Memory B cell (primary cell): ENCODE measurements around the gene TPT1.
"Not testable (repeated sequence)": the region's sequence is repeated elsewhere in the genome, so short reads cannot be mapped to it uniquely, and the experiment has no call there.

Source experiments
- ATAC-seq: fragments of 150-1000 bp; cut with Tn5 transposase; 2 replicates; pipeline ENCODE4 v1.10.0; 2021; ENCODE audit warnings: low read depth, mild to moderate bottlenecking, moderate library complexity
- DNase-seq, 2 donors: peaks; one replicate each; pipeline ENCODE4 v3.0.0; 2022; ENCODE audit warnings: low spot score in 2 of 2
- H3K27ac Mint-ChIP-seq: one replicate; pipeline ENCODE4 v1.8.0; 2022; ENCODE audit warnings: mild to moderate bottlenecking, moderate library complexity, mixed read lengths
- H3K27me3 Mint-ChIP-seq: one replicate; pipeline ENCODE4 v1.8.0; 2022; ENCODE audit warnings: mixed read lengths
- H3K36me3 Mint-ChIP-seq: one replicate; pipeline ENCODE4 v1.8.0; 2022; ENCODE audit warnings: mild to moderate bottlenecking, mixed read lengths
- H3K4me1 Mint-ChIP-seq: one replicate; pipeline ENCODE4 v1.8.0; 2022; ENCODE audit warnings: mixed read lengths
- H3K4me3 Mint-ChIP-seq: one replicate; pipeline ENCODE4 v1.8.0; 2022; ENCODE audit warnings: mild to moderate bottlenecking, moderate library complexity, mixed read lengths
- H3K9me3 Mint-ChIP-seq: one replicate; pipeline ENCODE4 v1.8.0; 2022; ENCODE audit warnings: mixed read lengths

Gene TPT1

DNA sequence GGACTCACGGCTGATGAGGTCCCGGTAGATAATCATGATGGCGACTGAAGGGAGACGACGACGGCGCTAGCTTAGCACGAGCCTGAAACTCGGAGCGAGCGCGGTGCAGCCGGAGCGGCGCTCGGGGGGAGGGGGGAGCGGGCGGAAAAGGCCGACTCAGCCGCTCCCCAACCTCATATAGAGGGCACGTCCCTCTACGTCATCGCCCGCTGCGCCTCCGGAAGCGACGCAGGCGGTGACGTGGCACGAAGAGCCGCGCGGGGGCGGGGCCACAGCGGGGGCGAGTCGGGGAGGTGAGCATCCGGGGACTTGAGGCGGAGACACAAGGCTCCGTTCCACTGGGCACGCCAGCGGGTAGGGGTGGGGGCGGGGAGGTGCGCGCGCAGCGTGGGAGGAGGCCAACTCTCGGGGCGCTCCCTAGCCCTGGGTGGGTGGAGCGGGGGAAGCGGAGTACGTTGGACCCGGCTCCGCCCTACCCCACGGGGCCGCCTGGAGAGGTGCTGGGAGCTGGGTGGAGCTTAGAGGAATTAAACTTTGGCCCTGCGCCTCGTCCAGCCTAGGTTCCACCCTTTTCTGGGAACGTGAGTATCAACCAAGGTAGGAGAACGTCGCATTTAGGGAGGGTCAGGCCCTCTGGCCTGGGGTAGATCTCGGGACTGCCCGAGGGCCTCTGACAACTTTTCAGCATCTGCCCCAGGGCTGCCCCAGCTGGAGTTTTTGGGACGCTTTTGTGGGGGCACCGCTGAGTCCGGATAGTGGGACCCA is at the start of gene TPT1:
Gene TPT1 (minus strand): TSS at position 150 of the 765 bp plus-strand sequence. CDS start 114 bp downstream, at position 36.
- ATAC-seq (peak; percentile 82), DNase-seq (peak; percentile 98 to 99)
- peak within 1 kb of the TSS; percentile 98 for H3K27ac Mint-ChIP-seq
- peaks cover 26% of the 10 kb centered on the region for H3K36me3 Mint-ChIP-seq
- H3K4me1 Mint-ChIP-seq, result peaks cover 29% of the 10 kb centered on the region
- H3K27me3 Mint-ChIP-seq, result no peaks in the 10 kb centered on the region
- no peaks in the 10 kb centered on the region for H3K9me3 Mint-ChIP-seq
- H3K4me3 Mint-ChIP-seq, result peak within 1 kb of the TSS; percentile 98

DNA sequence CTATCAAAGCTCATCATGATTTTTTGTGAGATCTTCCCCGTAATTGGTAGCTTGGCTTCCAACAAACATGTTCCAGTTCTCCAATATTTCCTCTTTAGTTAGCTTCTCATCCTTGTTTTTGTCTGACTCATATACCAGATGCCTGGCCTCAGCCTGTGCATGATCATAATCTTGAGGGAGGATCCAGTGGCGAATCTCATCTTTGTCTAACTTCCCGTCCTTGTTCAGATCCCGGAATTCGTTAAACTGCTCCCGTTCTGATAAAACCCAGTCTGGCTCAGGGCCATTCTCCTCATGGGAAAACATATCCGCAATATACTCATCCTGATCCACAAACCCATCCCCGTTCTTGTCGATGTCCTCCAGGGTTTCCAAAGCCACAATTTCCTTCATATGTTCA is 49.4 kb upstream of the TPT1 start:
- not testable (repeated sequence) for DNase-seq, H3K4me1 Mint-ChIP-seq, H3K27ac Mint-ChIP-seq, H3K27me3 Mint-ChIP-seq, H3K4me3 Mint-ChIP-seq, ATAC-seq, H3K9me3 Mint-ChIP-seq
- H3K36me3 Mint-ChIP-seq, result peaks cover 20% of the 10 kb centered on the region

DNA sequence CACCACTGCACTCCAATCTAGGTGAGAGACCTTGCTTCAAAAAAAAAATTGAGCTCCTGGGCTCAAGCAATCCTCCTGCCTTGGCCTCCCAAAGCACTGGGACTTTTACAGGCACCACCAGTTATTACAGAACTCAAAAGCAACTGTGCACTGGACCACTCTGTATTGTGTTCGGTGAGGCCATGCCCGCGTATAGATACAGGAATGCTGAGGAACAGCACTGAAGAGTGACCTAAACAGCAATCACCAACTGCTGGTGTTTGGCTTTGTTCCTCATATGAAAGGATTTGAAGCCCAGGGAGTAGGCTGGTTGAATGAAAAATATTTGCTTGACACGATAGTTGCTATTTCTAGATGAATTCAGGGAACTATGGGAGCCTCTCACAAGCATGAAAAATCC is 47.7 kb upstream of the TPT1 start:
- H3K27me3 Mint-ChIP-seq, result no peaks in the 10 kb centered on the region
- peaks cover 25% of the 10 kb centered on the region for H3K36me3 Mint-ChIP-seq
- H3K9me3 Mint-ChIP-seq, result no peaks in the 10 kb centered on the region
- DNase-seq (no peak), ATAC-seq (no peak)
- H3K4me3 Mint-ChIP-seq, result no peak overlapping the region
- H3K4me1 Mint-ChIP-seq, result no peaks in the 10 kb centered on the region
- no peak overlapping the region for H3K27ac Mint-ChIP-seq

DNA sequence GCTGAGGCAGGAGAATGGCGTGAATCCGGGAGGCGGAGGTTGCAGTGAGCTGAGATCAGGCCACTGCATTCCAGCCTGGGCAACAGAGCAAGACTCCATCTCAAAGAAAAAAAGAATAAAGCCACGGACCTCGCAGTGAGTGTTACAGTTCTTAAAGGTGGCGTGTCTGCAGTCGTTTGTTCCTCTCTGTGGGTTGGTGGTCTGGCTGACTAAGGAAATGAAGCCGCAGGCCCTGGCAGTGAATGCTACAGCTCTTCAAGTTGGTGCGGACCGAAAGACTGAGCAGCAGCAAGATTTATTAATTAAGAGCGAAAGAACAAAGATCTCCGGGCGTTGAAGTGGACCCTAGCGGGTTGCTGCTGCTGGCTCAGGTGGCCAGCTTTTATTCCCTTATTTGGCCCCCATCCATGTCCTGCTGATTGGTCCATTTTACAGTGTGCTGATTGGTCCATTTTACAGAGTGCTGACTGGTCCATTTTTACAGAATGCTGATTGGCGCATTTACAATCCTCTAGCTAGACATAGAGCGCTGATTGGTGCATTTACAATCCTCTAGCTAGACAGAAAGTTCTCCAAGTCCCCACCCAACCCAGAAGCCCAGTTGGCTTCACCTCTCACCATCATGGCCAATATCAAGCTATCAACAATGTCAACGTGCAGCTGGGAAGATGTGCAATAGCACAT is 46.1 kb upstream of the TPT1 start:
- H3K4me1 Mint-ChIP-seq, H3K4me3 Mint-ChIP-seq, H3K27me3 Mint-ChIP-seq, DNase-seq, H3K27ac Mint-ChIP-seq, ATAC-seq, H3K9me3 Mint-ChIP-seq: not testable (repeated sequence)
- peaks cover 25% of the 10 kb centered on the region for H3K36me3 Mint-ChIP-seq

DNA sequence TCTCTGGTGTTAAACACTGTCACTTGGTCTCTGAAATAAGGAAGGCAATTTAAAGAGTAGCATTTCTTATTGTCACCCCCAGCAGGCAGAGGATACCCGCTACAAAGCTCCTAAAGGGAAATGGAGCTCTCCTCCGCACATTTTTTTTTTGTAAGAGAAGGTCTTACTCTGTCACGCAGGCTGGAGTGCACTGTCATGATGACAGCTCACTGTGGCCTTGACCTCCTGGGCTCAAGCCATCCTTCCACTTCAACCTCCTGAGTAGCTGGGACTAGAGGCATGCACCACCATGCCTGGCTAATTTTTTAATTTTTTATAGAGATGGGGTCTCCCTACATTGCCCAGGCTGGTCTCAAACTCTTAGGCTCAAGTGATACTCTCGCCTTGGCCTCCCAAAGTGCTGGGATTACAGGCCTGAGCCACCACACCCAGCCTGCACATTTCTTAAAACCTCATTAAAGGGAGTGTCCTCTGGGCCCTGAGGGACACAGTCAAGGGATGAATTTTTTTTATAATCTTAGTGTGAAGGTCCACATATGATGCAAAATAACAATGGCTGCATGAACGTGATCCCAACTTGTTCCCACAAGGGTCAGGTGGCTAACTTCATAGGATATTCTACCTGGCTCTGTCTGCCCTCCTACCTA is 45.0 kb upstream of the TPT1 start:
- no peak overlapping the region for H3K27ac Mint-ChIP-seq

DNA sequence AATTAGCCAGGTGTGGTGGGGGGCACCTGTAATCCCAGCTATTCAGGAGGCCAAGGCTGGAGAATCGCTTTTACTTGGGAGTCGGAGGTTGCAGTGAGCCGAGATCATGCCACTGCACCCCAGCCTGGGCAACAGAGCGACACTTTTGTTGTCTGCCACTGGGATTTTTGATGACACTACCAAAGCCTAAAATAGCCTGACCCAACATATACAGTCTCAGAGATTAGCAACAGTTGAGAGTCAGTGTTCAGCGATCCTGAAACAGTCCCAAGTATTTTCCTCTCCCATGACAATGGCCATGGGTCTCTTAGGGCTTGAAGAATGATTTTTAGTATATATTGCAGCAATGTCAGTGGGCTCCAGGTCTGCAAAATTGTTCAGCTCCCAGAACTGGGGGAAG is 44.3 kb upstream of the TPT1 start:
- no peak overlapping the region for H3K4me3 Mint-ChIP-seq
- no peaks in the 10 kb centered on the region for H3K4me1 Mint-ChIP-seq
- no peak for ATAC-seq
- no peaks in the 10 kb centered on the region for H3K27me3 Mint-ChIP-seq
- H3K36me3 Mint-ChIP-seq, result peaks cover 16% of the 10 kb centered on the region
- DNase-seq, result no peak
- H3K9me3 Mint-ChIP-seq, result no peaks in the 10 kb centered on the region
- no peak overlapping the region for H3K27ac Mint-ChIP-seq

More for the DNA sequence above, 45.0 kb upstream of the TPT1 start:
- Mint-ChIP-seq H3K4me1 (no peaks in the 10 kb centered on the region), H3K4me3 (no peak overlapping the region), H3K9me3 (no peaks in the 10 kb centered on the region), H3K36me3 (peaks cover 23% of the 10 kb centered on the region), H3K27me3 (no peaks in the 10 kb centered on the region)
- ATAC-seq (no peak), DNase-seq (no peak)

DNA sequence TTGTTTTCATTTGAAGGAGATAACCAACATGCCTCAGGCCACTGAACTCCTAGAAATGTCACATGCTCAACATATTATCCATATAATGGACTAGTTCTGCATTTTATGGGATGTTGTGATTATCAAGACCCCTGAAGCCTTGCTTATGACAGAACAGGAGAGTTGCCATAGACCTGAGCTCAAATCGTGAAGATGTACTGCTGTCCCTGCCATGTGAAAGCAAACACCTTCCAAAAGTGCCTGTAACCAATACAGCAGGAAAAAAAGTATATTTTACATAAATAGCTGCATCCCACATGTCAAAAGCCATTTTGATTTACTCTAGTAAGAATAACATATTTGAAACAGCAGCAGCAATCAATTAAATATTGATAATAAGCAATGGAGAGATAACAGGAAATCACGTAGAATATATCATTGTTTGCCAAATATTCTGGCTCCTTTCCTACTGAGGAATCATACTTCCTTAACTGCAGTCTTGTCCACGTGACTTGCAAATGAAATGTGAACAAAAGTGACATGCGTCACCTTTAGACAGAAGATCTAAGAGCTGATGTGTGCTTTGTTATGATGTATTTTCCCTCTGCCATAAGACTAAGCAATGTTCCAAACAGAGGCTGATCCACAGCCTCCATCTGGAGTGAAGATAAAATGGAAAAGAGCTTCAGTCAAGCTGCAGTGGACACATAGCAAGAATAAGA is 43.6 kb upstream of the TPT1 start:
- ATAC-seq (no peak), DNase-seq (no peak)
- H3K9me3 Mint-ChIP-seq, result no peaks in the 10 kb centered on the region
- H3K4me3 Mint-ChIP-seq, result no peak overlapping the region
- H3K36me3 Mint-ChIP-seq, result peaks cover 15% of the 10 kb centered on the region
- no peak overlapping the region for H3K27ac Mint-ChIP-seq
- no peaks in the 10 kb centered on the region for H3K4me1 Mint-ChIP-seq
- no peaks in the 10 kb centered on the region for H3K27me3 Mint-ChIP-seq

DNA sequence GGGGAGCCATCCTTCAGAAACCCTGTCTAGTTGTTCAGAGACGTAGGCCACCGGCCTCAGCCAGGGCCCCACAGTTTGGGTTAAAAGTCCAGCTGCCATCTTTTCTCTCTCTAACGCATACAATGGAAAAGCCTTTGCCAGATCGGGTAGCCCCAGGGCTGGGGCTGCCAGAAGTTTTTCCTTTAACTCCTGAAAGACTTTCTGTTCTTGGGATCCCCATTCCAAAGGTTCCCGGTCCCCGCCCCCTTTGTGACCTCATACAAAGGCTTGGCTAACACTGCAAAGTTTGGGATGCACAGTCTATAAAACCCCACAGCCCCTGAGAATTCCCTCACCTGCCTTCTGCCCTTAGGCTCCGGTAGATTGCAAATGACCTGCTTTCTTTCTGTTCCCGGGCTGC is 41.8 kb upstream of the TPT1 start:
- not testable (repeated sequence) for H3K27ac Mint-ChIP-seq, H3K4me3 Mint-ChIP-seq, H3K9me3 Mint-ChIP-seq, ATAC-seq, H3K4me1 Mint-ChIP-seq, DNase-seq, H3K27me3 Mint-ChIP-seq
- H3K36me3 Mint-ChIP-seq, result peaks cover 15% of the 10 kb centered on the region

DNA sequence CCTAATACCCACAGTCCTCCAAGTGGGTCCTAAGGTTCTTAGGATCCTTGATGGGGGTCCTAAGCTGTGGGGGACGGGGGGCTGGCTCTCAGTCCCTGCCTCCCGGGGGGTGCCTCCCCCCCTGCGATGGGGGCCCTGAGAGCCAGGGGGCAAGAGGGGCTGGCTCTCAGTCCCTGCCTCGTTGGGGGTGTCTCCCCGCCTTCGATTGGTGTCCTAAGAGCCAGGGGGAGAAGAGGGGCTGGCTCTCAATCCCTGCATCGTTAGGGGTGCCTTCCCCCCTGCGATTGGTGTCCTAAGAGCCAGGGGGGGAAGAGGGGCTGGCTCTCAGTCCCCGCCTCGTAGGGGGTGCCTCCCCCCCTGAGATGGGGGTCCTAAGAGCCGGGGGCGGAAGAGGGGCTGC is 40.2 kb upstream of the TPT1 start:
- no peaks in the 10 kb centered on the region for H3K9me3 Mint-ChIP-seq
- DNase-seq (no peak), ATAC-seq (no peak)
- no peak overlapping the region for H3K27ac Mint-ChIP-seq
- no peak overlapping the region for H3K4me3 Mint-ChIP-seq
- peaks cover 9% of the 10 kb centered on the region for H3K36me3 Mint-ChIP-seq
- no peaks in the 10 kb centered on the region for H3K27me3 Mint-ChIP-seq
- H3K4me1 Mint-ChIP-seq, result no peaks in the 10 kb centered on the region

DNA sequence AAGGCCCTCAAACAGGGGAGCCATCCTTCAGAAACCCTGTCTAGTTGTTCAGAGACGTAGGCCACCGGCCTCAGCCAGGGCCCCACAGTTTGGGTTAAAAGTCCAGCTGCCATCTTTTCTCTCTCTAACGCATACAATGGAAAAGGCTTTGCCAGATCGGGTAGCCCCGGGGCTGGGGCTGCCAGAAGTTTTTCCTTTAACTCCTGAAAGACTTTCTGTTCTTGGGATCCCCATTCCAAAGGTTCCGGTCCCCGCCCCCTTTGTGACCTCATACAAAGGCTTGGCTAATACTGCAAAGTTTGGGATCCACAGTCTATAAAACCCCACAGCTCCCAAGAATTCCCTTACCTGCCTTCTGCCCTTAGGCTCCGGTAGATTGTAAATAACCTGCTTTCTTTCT is 39.7 kb upstream of the TPT1 start:
- not testable (repeated sequence) for H3K27ac Mint-ChIP-seq, H3K36me3 Mint-ChIP-seq, H3K9me3 Mint-ChIP-seq, H3K4me1 Mint-ChIP-seq, H3K4me3 Mint-ChIP-seq, DNase-seq, H3K27me3 Mint-ChIP-seq, ATAC-seq

DNA sequence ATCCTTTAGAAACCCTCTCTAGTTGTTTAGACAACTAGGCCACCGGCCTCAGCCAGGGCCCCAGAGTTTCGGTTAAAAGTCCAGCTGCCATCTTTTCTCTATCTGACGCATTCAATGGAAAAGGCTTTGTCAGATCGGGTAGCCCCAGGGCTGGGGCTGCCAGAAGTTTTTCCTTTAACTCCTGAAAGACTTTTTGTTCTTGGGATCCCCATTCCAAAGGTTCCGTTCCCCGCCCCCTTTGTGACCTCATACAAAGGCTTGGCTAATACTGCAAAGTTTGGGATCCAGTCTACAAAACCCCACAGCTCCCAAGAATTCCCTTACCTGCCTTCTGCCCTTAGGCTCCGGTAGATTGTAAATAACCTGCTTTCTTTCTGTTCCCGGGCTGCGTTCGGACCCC is 38.5 kb upstream of the TPT1 start:
- not testable (repeated sequence) for H3K9me3 Mint-ChIP-seq, H3K27me3 Mint-ChIP-seq, ATAC-seq, DNase-seq, H3K4me3 Mint-ChIP-seq, H3K27ac Mint-ChIP-seq, H3K4me1 Mint-ChIP-seq, H3K36me3 Mint-ChIP-seq

DNA sequence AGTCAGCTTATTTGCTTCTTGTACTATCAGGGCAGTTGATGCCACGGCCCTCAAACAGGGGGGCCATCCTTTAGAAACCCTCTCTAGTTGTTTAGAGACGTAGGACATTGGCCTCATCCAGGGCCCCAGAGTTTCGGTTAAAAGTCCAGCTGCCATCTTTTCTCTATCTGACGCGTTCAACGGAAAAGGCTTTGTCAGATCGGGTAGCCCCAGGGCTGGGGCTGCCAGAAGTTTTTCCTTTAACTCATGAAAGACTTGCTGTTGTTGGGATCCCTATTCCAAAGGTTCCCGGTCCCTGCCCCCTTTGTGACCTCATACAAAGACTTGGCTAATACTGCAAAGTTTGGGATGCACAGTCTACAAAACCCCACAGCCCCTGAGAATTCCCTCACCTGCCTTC is 37.8 kb upstream of the TPT1 start:
- DNase-seq, H3K4me1 Mint-ChIP-seq, H3K9me3 Mint-ChIP-seq, ATAC-seq, H3K27me3 Mint-ChIP-seq, H3K36me3 Mint-ChIP-seq, H3K27ac Mint-ChIP-seq, H3K4me3 Mint-ChIP-seq: not testable (repeated sequence)

DNA sequence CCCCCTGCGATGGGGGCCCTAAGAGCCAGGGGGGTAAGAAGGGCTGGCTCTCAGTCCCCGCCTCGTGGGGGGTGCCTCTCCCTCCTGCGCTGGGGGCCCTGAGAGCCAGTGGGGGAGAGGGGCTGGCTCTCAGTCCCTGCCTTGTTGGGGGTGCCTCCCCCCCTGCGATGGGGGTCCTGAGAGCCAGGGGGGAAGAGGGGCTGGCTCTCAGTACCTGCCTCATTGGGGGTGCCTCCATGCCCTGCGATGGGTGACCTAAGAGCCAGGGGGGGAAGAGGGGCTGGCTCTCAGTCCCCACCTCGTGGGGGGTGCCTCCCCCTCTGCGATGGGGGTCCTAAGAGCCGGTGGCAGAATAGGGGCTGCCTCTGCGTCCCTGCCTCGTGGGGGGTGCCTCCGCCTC is 36.3 kb upstream of the TPT1 start:
- not testable (repeated sequence) for H3K4me3 Mint-ChIP-seq, H3K9me3 Mint-ChIP-seq, H3K36me3 Mint-ChIP-seq, H3K27ac Mint-ChIP-seq, ATAC-seq, H3K4me1 Mint-ChIP-seq, DNase-seq, H3K27me3 Mint-ChIP-seq

DNA sequence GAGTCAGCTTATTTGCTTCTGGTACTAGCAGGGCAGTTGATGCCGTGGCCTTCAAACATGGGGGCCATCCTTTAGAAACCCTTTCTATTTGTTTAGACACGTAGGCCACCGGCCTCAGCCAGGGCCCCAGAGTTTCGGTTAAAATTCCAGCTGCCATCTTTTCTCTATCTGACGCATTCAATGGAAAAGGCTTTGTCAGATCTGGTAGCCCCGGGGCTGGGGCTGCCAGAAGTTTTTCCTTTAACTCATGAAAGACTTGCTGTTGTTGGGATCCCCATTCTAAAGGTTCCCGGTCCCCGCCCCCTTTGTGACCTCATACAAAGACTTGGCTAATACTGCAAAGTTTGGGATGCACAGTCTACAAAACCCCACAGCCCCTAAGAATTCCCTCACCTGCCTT is 35.7 kb upstream of the TPT1 start:
- not testable (repeated sequence) for DNase-seq, H3K36me3 Mint-ChIP-seq, H3K4me3 Mint-ChIP-seq, ATAC-seq, H3K27ac Mint-ChIP-seq, H3K9me3 Mint-ChIP-seq, H3K4me1 Mint-ChIP-seq, H3K27me3 Mint-ChIP-seq
